ENCODE results near the gene VGLL4.

The VGLL4 gene

DNA sequence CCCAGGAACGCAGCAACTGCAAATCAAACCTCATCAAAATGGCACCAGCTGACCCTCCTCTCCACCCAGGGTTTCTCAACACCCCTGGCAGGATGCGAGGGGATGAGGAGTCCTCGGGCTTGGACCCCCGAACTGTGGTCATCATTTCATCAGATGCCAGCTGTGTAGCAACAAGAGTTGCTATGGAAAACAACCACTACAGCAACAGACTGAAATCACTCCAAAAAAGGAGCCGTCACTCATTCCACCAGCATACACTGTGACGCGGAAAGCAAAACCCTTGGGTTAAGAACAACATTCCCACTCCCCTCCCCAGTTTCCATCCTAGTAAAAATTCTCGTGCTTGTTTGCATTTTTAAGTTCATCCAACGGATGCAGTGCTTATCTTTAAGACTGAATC lies 40.1 kb downstream of the VGLL4 start:
- Histone ChIP-seq H3K27ac (replicated peaks) (no peak overlapping the region), H3K27me3 (ENCODE audit: insufficient read depth, poor library complexity, severe bottlenecking) (no peaks in the 10 kb centered on the region), H3K4me3 (replicated peaks; ENCODE audit: insufficient read depth, low read length) (no peak overlapping the region)
- no peak for DNase-seq (ENCODE audit: low read depth in 1 of 2, low spot score in 1 of 2)
- no peak for TF ChIP-seq POLR2AphosphoS5 (IDR thresholded peaks at IDR 0.05; ENCODE audit: low read depth)
- TF ChIP-seq SPI1 (IDR thresholded peaks at IDR 0.05; ENCODE audit: borderline replicate concordance, low read depth): no peak
- TF ChIP-seq GABPA (IDR thresholded peaks at IDR 0.05; ENCODE audit: low read depth): no peak
- TF ChIP-seq, protein P1, sequence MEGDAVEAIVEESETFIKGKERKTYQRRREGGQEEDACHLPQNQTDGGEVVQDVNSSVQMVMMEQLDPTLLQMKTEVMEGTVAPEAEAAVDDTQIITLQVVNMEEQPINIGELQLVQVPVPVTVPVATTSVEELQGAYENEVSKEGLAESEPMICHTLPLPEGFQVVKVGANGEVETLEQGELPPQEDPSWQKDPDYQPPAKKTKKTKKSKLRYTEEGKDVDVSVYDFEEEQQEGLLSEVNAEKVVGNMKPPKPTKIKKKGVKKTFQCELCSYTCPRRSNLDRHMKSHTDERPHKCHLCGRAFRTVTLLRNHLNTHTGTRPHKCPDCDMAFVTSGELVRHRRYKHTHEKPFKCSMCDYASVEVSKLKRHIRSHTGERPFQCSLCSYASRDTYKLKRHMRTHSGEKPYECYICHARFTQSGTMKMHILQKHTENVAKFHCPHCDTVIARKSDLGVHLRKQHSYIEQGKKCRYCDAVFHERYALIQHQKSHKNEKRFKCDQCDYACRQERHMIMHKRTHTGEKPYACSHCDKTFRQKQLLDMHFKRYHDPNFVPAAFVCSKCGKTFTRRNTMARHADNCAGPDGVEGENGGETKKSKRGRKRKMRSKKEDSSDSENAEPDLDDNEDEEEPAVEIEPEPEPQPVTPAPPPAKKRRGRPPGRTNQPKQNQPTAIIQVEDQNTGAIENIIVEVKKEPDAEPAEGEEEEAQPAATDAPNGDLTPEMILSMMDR (IDR thresholded peaks at IDR 0.05; ENCODE audit: insufficient read depth, low read length): no peak
- TF ChIP-seq, protein P2, sequence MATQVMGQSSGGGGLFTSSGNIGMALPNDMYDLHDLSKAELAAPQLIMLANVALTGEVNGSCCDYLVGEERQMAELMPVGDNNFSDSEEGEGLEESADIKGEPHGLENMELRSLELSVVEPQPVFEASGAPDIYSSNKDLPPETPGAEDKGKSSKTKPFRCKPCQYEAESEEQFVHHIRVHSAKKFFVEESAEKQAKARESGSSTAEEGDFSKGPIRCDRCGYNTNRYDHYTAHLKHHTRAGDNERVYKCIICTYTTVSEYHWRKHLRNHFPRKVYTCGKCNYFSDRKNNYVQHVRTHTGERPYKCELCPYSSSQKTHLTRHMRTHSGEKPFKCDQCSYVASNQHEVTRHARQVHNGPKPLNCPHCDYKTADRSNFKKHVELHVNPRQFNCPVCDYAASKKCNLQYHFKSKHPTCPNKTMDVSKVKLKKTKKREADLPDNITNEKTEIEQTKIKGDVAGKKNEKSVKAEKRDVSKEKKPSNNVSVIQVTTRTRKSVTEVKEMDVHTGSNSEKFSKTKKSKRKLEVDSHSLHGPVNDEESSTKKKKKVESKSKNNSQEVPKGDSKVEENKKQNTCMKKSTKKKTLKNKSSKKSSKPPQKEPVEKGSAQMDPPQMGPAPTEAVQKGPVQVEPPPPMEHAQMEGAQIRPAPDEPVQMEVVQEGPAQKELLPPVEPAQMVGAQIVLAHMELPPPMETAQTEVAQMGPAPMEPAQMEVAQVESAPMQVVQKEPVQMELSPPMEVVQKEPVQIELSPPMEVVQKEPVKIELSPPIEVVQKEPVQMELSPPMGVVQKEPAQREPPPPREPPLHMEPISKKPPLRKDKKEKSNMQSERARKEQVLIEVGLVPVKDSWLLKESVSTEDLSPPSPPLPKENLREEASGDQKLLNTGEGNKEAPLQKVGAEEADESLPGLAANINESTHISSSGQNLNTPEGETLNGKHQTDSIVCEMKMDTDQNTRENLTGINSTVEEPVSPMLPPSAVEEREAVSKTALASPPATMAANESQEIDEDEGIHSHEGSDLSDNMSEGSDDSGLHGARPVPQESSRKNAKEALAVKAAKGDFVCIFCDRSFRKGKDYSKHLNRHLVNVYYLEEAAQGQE (IDR thresholded peaks at IDR 0.05; ENCODE audit: insufficient replicate concordance, low read depth): no peak

- TF ChIP-seq, protein P1 (IDR thresholded peaks at IDR 0.05; ENCODE audit: insufficient read depth, low read length): no peak
- TF ChIP-seq POLR2AphosphoS5 (IDR thresholded peaks at IDR 0.05; ENCODE audit: low read depth): no peak
- no peak for TF ChIP-seq SPI1 (IDR thresholded peaks at IDR 0.05; ENCODE audit: borderline replicate concordance, low read depth)
- TF ChIP-seq, protein P2 (IDR thresholded peaks at IDR 0.05; ENCODE audit: insufficient replicate concordance, low read depth): no peak
- no peak for TF ChIP-seq GABPA (IDR thresholded peaks at IDR 0.05; ENCODE audit: low read depth)
- DNase-seq (ENCODE audit: low read depth in 1 of 2, low spot score in 1 of 2): no peak
- Histone ChIP-seq H3K27ac (replicated peaks) (no peak overlapping the region; the same call in 1 of the 2 replicates), H3K4me3 (replicated peaks; ENCODE audit: insufficient read depth, low read length) (no peak overlapping the region), H3K27me3 (ENCODE audit: insufficient read depth, poor library complexity, severe bottlenecking) (no peaks in the 10 kb centered on the region)
Observed at GRCh38 chr3:11602886-11603527, 40.7 kb downstream of the VGLL4 start.

DNA sequence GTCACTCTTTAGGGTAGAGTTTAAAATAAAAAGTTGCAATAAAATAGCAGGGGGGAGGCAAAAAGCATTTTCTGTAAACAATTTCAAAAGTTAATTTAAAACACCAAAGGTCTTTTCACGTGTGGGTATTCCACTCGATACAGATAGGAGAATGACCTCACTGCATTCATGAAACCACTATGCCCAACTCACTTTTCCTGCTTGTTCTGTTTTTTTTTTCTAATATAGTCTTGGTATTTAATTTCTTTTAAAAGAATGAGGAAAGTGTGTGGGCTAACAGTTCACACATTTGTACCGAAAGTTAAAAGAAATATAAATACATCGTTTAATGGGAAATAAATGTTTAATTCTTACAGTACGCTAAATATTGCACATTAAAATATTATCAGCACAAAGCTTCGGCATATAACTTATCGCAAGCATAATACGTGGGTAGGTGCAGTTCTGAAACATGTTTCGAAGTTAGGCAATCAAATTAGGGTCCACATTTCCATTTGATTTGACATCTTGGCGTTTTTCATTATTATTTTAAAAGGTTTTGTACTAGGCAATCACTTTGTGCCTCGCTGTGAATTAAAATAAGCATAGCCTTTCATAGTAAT lies 41.4 kb downstream of the VGLL4 start:
- TF ChIP-seq SPI1 (IDR thresholded peaks at IDR 0.05; ENCODE audit: borderline replicate concordance, low read depth): no peak
- no peaks in the 10 kb centered on the region for H3K27me3 ChIP-seq (ENCODE audit: insufficient read depth, poor library complexity, severe bottlenecking)
- DNase-seq (ENCODE audit: low read depth in 1 of 2, low spot score in 1 of 2): no peak
- no peak overlapping the region for H3K4me3 ChIP-seq (replicated peaks; ENCODE audit: insufficient read depth, low read length)
- H3K27ac ChIP-seq (replicated peaks): no peak overlapping the region; the same call in 1 of the 2 replicates

DNA sequence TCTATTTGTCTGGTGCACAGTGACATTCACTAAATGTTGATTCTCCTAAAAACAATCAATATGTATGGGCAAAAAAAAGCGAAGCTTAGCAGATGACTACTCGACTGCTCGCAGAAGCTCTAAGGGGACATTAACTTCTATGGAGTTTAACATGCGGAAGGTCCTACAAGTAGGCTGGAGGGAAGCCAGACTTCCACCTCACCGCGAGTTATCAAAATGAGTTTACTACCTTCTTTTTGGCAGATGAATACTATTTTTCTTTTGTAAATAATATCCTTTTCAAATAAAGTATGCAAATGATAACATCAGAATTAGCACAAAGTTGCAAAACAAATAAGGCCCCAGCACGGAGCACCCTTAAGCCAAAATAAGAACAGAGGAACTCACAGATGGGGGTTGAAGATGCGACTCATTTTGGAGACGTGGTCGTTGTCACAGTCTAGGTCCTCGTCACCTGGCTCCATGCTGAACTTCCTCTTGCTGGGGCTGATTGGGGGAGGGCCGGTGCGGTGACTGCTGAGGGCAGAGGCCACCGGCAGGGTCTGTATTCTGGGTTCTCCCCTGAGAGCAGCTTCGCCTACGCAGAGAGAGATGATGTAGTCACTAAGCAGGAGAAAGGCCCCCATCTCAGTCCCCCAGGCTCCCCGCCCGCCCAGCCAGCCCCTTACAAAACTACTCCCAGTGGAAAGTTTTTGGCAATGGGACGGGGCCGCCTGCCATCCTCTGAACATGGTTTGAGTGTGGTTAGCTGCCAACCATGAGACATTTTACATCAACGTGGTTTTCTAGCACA lies 42.1 kb downstream of the VGLL4 start:
- TF ChIP-seq, protein P1 (IDR thresholded peaks at IDR 0.05; ENCODE audit: insufficient read depth, low read length): no peak
- TF ChIP-seq SPI1 (IDR thresholded peaks at IDR 0.05; ENCODE audit: borderline replicate concordance, low read depth) (peak; percentile 11; the same call in 1 of the 2 replicates), POLR2AphosphoS5 (IDR thresholded peaks at IDR 0.05; ENCODE audit: low read depth) (0 out of 2 replicates have a peak, but pooled peaks have one; percentile 29)
- Histone ChIP-seq H3K4me3 (replicated peaks; ENCODE audit: insufficient read depth, low read length) (no peak overlapping the region), H3K27me3 (ENCODE audit: insufficient read depth, poor library complexity, severe bottlenecking) (no peaks in the 10 kb centered on the region), H3K27ac (replicated peaks) (no peak overlapping the region)
- peak; percentile 48 to 75 for DNase-seq (ENCODE audit: low read depth in 1 of 2, low spot score in 1 of 2)

All from HL-60 (cell line).